Smooth muscle cell (in vitro differentiated cells): ENCODE data around the gene FBXL4. TPM values are rescaled to one million over a fixed set of nuclear protein-coding genes. Genes with fewer than 3 reads are reported as not detected.

Experiments used
- DNase-seq: peaks from one replicate; lab custom pipeline; 2025; ENCODE audit not compliant: unreplicated experiment; lab: John Stamatoyannopoulos, UW
- H2AFZ ChIP-seq: fragments of 200-600 bp; sonication (generic); 2 replicates; pipeline ENCODE4 v1.6.0; 2016; ENCODE audit warnings: antibody characterized with exemption, low read depth, mild to moderate bottlenecking
- H3F3A ChIP-seq: fragments of 200-600 bp; sonication (generic); 2 replicates; pipeline ENCODE4 v1.6.0; 2017; ENCODE audit warnings: antibody characterized with exemption, low read depth
- H3K27ac ChIP-seq: fragments of 200-600 bp; sonication (generic); 2 replicates; pipeline ENCODE4 v1.5.1; 2016; ENCODE audit warnings: low read depth, mild to moderate bottlenecking
- H3K27me3 ChIP-seq: fragments of 200-600 bp; sonication (generic); 2 replicates; pipeline ENCODE4 v1.6.1; 2016; ENCODE audit warnings: low read depth, mild to moderate bottlenecking
- H3K36me3 ChIP-seq: fragments of 200-600 bp; sonication (generic); 2 replicates; pipeline ENCODE4 v1.5.1; 2016; ENCODE audit warnings: low read depth
- H3K4me1 ChIP-seq: fragments of 200-600 bp; sonication (generic); 2 replicates; pipeline ENCODE4 v1.5.1; 2016; ENCODE audit warnings: low read depth
- H3K4me2 ChIP-seq: fragments of 200-600 bp; sonication (generic); 2 replicates; pipeline ENCODE4 v1.6.0; 2016; ENCODE audit warnings: mild to moderate bottlenecking
- H3K4me3 ChIP-seq: fragments of 200-600 bp; sonication (generic); 2 replicates; pipeline ENCODE4 v1.5.1; 2016; ENCODE audit warnings: mild to moderate bottlenecking
- H3K79me2 ChIP-seq: fragments of 200-600 bp; sonication (generic); 2 replicates; pipeline ENCODE4 v1.6.0; 2016; ENCODE audit warnings: low read depth, mild to moderate bottlenecking
- H3K9ac ChIP-seq: fragments of 200-600 bp; sonication (generic); 2 replicates; pipeline ENCODE4 v1.6.0; 2016; ENCODE audit warnings: low read depth
- H3K9me3 ChIP-seq: fragments of 200-600 bp; sonication (generic); replicated peaks from 2 replicates; pipeline ENCODE4 v1.5.1; 2016; ENCODE audit warnings: low read depth
- H4K20me1 ChIP-seq: fragments of 200-600 bp; sonication (generic); 2 replicates; pipeline ENCODE4 v1.6.0; 2016; ENCODE audit warnings: low read depth
- CTCF ChIP-seq: fragments of 200-600 bp; sonication (generic); IDR thresholded peaks from 2 replicates; pipeline ENCODE4 v1.5.1; 2017; ENCODE audit warnings: borderline replicate concordance, mild to moderate bottlenecking, antibody characterized with exemption; ENCODE audit not compliant: insufficient read depth, poor library complexity, severe bottlenecking
- WGBS: methylation state at CpG from one replicate; pipeline ENCODE4 v1.1.7; 2016; ENCODE audit warnings: low lambda C conversion rate; 5-methylcytosine and 5-hydroxymethylcytosine counted together
- polyA plus RNA-seq: library from polyadenylated mRNA; unstranded; fragments of >200 nt; fragmentation: Nextera tagmentation; extraction: Ambion mirVana; gene quantifications from 2 replicates; pipeline ENCODE4 v1.2.1, GENCODE V29; 2016
- total RNA-seq: library from RNA; depleted of rRNA; stranded (reverse); fragments of >200 nt; gene quantifications from 2 replicates; pipeline ENCODE4 v1.2.3, GENCODE V29; 2014

Gene FBXL4
- total and polyA plus RNA-seq, 2 experiments from 2014 or later, result 7.3 to 18.8 TPM

- 84% methylated on average over 3 of the region's 3 CpGs for WGBS
- Histone ChIP-seq H4K20me1 (peaks cover 16% of the 10 kb centered on the region), H3K9ac (no peak overlapping the region), H3K4me1 (peaks cover 17% of the 10 kb centered on the region), H3F3A (no peaks in the 10 kb centered on the region), H3K27me3 (no peaks in the 10 kb centered on the region), H3K4me2 (peak overlapping the region; percentile 96), H3K79me2 (peaks cover 65% of the 10 kb centered on the region), H3K4me3 (peak overlapping the region; percentile 88), H3K27ac (peak overlapping the region; percentile 17), H3K36me3 (no peaks in the 10 kb centered on the region), H3K9me3 (no peaks in the 10 kb centered on the region), H2AFZ (no peak overlapping the region)
- DNase-seq, result no peak
- TF ChIP-seq CTCF, result no peak
Measured at GRCh38 chr6:98945311-98946115, 2.2 kb downstream of the FBXL4 start.

GRCh38 chr6:98944598-98945081 is 3.1 kb downstream of the FBXL4 start:
- no peak for DNase-seq
- Histone ChIP-seq H4K20me1 (peaks cover 16% of the 10 kb centered on the region), H3K4me3 (peak overlapping the region; percentile 88), H3K27me3 (no peaks in the 10 kb centered on the region), H2AFZ (no peak overlapping the region), H3K9ac (no peak overlapping the region), H3F3A (no peaks in the 10 kb centered on the region), H3K27ac (no peak overlapping the region), H3K4me2 (peak overlapping the region; percentile 96), H3K4me1 (peaks cover 17% of the 10 kb centered on the region), H3K9me3 (no peaks in the 10 kb centered on the region), H3K79me2 (peaks cover 74% of the 10 kb centered on the region), H3K36me3 (peaks cover 5% of the 10 kb centered on the region)
- no peak for TF ChIP-seq CTCF
- 36% methylated on average over 2 of the region's 2 CpGs for WGBS

GRCh38 chr6:98944168-98944567 is 3.6 kb downstream of the FBXL4 start:
- Histone ChIP-seq H3K27me3 (no peaks in the 10 kb centered on the region), H3K27ac (no peak overlapping the region), H2AFZ (no peak overlapping the region), H3K4me1 (peaks cover 17% of the 10 kb centered on the region), H3K4me2 (no peak overlapping the region), H3K36me3 (peaks cover 7% of the 10 kb centered on the region), H3K4me3 (no peak overlapping the region), H3K79me2 (peaks cover 78% of the 10 kb centered on the region), H3K9ac (no peak overlapping the region), H3K9me3 (peaks cover 3% of the 10 kb centered on the region), H3F3A (no peaks in the 10 kb centered on the region), H4K20me1 (peaks cover 16% of the 10 kb centered on the region)
- no peak for TF ChIP-seq CTCF
- DNase-seq, result no peak
- 87% methylated on average over 3 of the region's 3 CpGs for WGBS
